ENCODE measurements around the gene FAM171A2. TPM values are rescaled to one million over a fixed set of nuclear protein-coding genes. Genes with fewer than 3 reads are reported as not detected.
"Not testable (repeated sequence)": the region's sequence is repeated elsewhere in the genome, so short reads cannot be mapped to it uniquely, and the experiment has no call there.

FAM171A2 gene
- total and polyA plus RNA-seq, 8 donors, result 0.30 to 5.4 (median 0.31) TPM; not detected in 3

- peaks cover 8 to 26% (median 16%) of the 10 kb centered on the region in 4 donors for H3K4me1 ChIP-seq
- DNase-seq, result peak in 1 of 2 donors; percentile 82
- no peaks in the 10 kb centered on the region for H3K36me3 ChIP-seq
- intact Hi-C loops (cut with DNase I; ENCODE audit: low total_unique reads), result no loop called here
- no peak overlapping the region for H3K27ac ChIP-seq
- H3K9me3 ChIP-seq, result no peaks in the 10 kb centered on the region
- peaks cover 0 to 38% (median 0%) of the 10 kb centered on the region in 3 donors for H3K27me3 ChIP-seq
- H3K4me3 ChIP-seq, result no peak overlapping the region
- 8 to 23% (median 16%) methylated on average over 5 of the region's 5 CpGs for WGBS, 5 donors
- TF ChIP-seq, protein P1, sequence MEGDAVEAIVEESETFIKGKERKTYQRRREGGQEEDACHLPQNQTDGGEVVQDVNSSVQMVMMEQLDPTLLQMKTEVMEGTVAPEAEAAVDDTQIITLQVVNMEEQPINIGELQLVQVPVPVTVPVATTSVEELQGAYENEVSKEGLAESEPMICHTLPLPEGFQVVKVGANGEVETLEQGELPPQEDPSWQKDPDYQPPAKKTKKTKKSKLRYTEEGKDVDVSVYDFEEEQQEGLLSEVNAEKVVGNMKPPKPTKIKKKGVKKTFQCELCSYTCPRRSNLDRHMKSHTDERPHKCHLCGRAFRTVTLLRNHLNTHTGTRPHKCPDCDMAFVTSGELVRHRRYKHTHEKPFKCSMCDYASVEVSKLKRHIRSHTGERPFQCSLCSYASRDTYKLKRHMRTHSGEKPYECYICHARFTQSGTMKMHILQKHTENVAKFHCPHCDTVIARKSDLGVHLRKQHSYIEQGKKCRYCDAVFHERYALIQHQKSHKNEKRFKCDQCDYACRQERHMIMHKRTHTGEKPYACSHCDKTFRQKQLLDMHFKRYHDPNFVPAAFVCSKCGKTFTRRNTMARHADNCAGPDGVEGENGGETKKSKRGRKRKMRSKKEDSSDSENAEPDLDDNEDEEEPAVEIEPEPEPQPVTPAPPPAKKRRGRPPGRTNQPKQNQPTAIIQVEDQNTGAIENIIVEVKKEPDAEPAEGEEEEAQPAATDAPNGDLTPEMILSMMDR (IDR thresholded peaks at IDR 0.05), result peak in 1 of 7 experiments; percentile 9
- no peak for TF ChIP-seq EP300 (IDR thresholded peaks at IDR 0.05)
Measured at GRCh38 chr17:44376124-44376523, 12.5 kb upstream of the FAM171A2 start.

GRCh38 chr17:44375196-44376017, 11.8 kb upstream of the FAM171A2 start:
- intact Hi-C loops (cut with DNase I; ENCODE audit: low total_unique reads), result no loop called here
- TF ChIP-seq, protein P1 (IDR thresholded peaks at IDR 0.05), result no peak
- TF ChIP-seq EP300 (IDR thresholded peaks at IDR 0.05) (no peak), POLR2AphosphoS5 (IDR thresholded peaks at IDR 0.05) (no peak), POLR2A (IDR thresholded peaks at IDR 0.05) (no peak)
- Histone ChIP-seq H3K4me1 (peaks cover 8 to 26% (median 16%) of the 10 kb centered on the region in 4 donors), H3K9me3 (no peaks in the 10 kb centered on the region), H3K27me3 (peaks cover 0 to 44% (median 2%) of the 10 kb centered on the region in 3 donors), H3K36me3 (no peaks in the 10 kb centered on the region), H3K4me3 (peak overlapping the region in 1 of 4 donors; percentile 16), H3K27ac (no peak overlapping the region)
- 40 to 53% (median 52%) methylated on average over 13 to 22 of the region's 22 CpGs for WGBS, 5 donors
- DNase-seq, result no peak

GRCh38 chr17:44374306-44375195, 10.9 kb upstream of the FAM171A2 start:
- peaks cover 8 to 26% (median 16%) of the 10 kb centered on the region in 4 donors for H3K4me1 ChIP-seq
- peak overlapping the region in 1 of 4 donors; percentile 16 for H3K4me3 ChIP-seq
- peaks cover 0 to 53% (median 5%) of the 10 kb centered on the region in 3 donors for H3K27me3 ChIP-seq
- no peaks in the 10 kb centered on the region for H3K36me3 ChIP-seq
- no peak overlapping the region for H3K27ac ChIP-seq
- TF ChIP-seq EP300 (IDR thresholded peaks at IDR 0.05) (no peak), POLR2AphosphoS5 (IDR thresholded peaks at IDR 0.05) (no peak), POLR2A (IDR thresholded peaks at IDR 0.05) (no peak)
- TF ChIP-seq, protein P1 (IDR thresholded peaks at IDR 0.05), result no peak
- WGBS, 5 donors, result 21 to 44% (median 25%) methylated on average over 11 to 31 of the region's 31 CpGs
- intact Hi-C loops (cut with DNase I; ENCODE audit: low total_unique reads), result no loop called here
- H3K9me3 ChIP-seq, result no peaks in the 10 kb centered on the region
- DNase-seq, result peak in 1 of 2 donors; percentile 89

DNA sequence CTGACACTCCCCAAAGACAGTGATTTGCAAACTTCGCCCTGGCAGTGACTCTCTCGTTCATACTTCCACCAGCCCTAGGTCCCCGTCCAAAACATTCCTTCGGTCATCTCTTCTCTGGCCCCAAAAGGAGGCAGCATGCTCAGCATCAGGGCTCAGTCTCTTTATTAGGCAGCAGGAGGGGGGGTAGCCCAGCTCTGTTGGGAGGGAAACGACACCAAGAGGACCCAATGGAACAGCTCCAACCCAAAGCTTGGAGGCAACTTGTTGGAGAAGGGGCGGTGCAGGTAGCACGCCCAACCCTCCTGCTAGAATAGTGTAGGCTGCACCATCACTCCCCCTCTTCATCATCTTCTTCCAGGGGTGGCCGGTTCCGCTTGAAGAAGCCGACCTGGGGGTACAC, 8.4 kb upstream of the FAM171A2 start:
- Histone ChIP-seq H3K36me3 (no peaks in the 10 kb centered on the region), H3K4me3 (no peak overlapping the region), H3K27ac (no peak overlapping the region), H3K4me1 (peaks cover 8 to 26% (median 16%) of the 10 kb centered on the region in 4 donors), H3K27me3 (peaks cover 0 to 64% (median 12%) of the 10 kb centered on the region in 3 donors), H3K9me3 (no peaks in the 10 kb centered on the region)
- DNase-seq, result no peak
- intact Hi-C loops (cut with DNase I; ENCODE audit: low total_unique reads), result no loop called here
- WGBS, 5 donors, result 74 to 84% (median 79%) methylated on average over 10 of the region's 10 CpGs
- TF ChIP-seq EP300 (IDR thresholded peaks at IDR 0.05), result no peak
- TF ChIP-seq POLR2A (IDR thresholded peaks at IDR 0.05), result no peak
- no peak for TF ChIP-seq POLR2AphosphoS5 (IDR thresholded peaks at IDR 0.05)
- TF ChIP-seq, protein P1 (IDR thresholded peaks at IDR 0.05), result no peak

DNA sequence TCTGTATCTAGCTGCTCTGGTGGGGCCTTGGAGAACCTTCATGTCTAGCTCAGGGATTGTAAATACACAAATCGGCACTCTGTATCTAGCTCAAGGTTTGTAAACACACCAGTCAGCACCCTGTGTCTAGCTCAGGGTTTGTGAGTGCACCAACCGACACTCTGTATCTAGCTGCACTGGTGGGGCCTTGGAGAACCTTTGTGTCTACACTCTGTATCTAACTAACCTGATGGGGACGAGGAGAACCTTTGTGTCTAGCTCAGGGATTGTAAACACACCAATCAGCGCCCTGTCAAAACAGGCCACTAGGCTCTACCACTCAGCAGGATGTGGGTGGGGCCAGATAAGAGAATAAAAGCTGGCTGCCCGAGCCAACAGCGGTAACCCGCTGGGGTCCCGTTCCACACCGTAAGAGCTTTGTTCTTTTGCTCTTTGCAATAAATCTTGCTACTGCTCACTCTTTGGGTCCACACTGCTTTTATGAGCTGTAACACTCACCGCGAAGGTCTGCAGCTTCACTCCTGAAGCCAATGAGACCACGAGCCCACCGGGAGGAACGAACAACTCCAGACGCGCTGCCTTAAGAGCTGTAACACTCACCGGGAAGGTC, 5.9 kb upstream of the FAM171A2 start:
- H3K4me3 ChIP-seq; intact Hi-C loops (cut with DNase I; ENCODE audit: low total_unique reads): not testable (repeated sequence)

More for the DNA sequence above, 5.9 kb upstream of the FAM171A2 start:
- H3K9me3 ChIP-seq, H3K27ac ChIP-seq, H3K4me1 ChIP-seq, DNase-seq, H3K36me3 ChIP-seq: not testable (repeated sequence)
- 33 to 52% (median 50%) methylated on average over 15 to 17 of the region's 17 CpGs for WGBS, 5 donors
- peaks cover 0 to 61% (median 12%) of the 10 kb centered on the region in 3 donors for H3K27me3 ChIP-seq

Data from stomach (tissue), 9 donors.